GM18907 (cell line): ENCODE measurements around the gene SAMMSON.

Experiments used
- ATAC-seq: cut with Tn5 transposase; IDR thresholded peaks from one replicate; pipeline ENCODE4 v1.9.1; 2021; ENCODE audit warnings: mild to moderate bottlenecking, moderate library complexity; ENCODE audit not compliant: unreplicated experiment

Gene SAMMSON

GRCh38 chr3:70010346-70010745 is 10.8 kb downstream of the SAMMSON start:
- ATAC-seq, result no peak

- no peak for ATAC-seq
Observed at GRCh38 chr3:70011582-70011981, 12.0 kb downstream of the SAMMSON start.

- no peak for ATAC-seq
Observed at GRCh38 chr3:70020906-70021660, 21.6 kb downstream of the SAMMSON start.

- no peak for ATAC-seq
Observed at GRCh38 chr3:70028361-70028760, 28.8 kb downstream of the SAMMSON start.

GRCh38 chr3:70038693-70039092 is 39.2 kb downstream of the SAMMSON start:
- ATAC-seq, result no peak

GRCh38 chr3:70040386-70040785 is 40.9 kb downstream of the SAMMSON start:
- no peak for ATAC-seq

GRCh38 chr3:70042641-70043040 is 43.1 kb downstream of the SAMMSON start:
- no peak for ATAC-seq

GRCh38 chr3:70049761-70050160 is 50.2 kb downstream of the SAMMSON start:
- no peak for ATAC-seq

GRCh38 chr3:70053293-70053692 is 53.8 kb downstream of the SAMMSON start:
- ATAC-seq, result no peak

- no peak for ATAC-seq
Observed at GRCh38 chr3:70056081-70056480, 56.5 kb downstream of the SAMMSON start.

GRCh38 chr3:70057426-70057825 is 57.9 kb downstream of the SAMMSON start:
- ATAC-seq, result no peak

- ATAC-seq, result no peak
Observed at GRCh38 chr3:70061096-70061495, 61.6 kb downstream of the SAMMSON start.

GRCh38 chr3:70064194-70064779 is 64.8 kb downstream of the SAMMSON start:
- no peak for ATAC-seq

GRCh38 chr3:70065696-70066253 is 66.2 kb downstream of the SAMMSON start:
- no peak for ATAC-seq

GRCh38 chr3:70067860-70068521 is 68.5 kb downstream of the SAMMSON start:
- ATAC-seq, result no peak

GRCh38 chr3:70069557-70069956 is 70.0 kb downstream of the SAMMSON start:
- no peak for ATAC-seq

GRCh38 chr3:70071138-70071537 is 71.6 kb downstream of the SAMMSON start:
- no peak for ATAC-seq

- no peak for ATAC-seq
Observed at GRCh38 chr3:70072180-70072579, 72.6 kb downstream of the SAMMSON start.

GRCh38 chr3:70072754-70073153 is 73.2 kb downstream of the SAMMSON start:
- no peak for ATAC-seq

GRCh38 chr3:70075101-70075500 is 75.6 kb downstream of the SAMMSON start:
- ATAC-seq, result no peak

- no peak for ATAC-seq
Observed at GRCh38 chr3:70076396-70076795, 76.9 kb downstream of the SAMMSON start.

- ATAC-seq, result no peak
Observed at GRCh38 chr3:70078778-70079177, 79.2 kb downstream of the SAMMSON start.
